A673 (cell line): ENCODE data around the gene GLRA1.

ENCODE experiments used
- EZH2 ChIP-seq: fragments of 200-600 bp; sonication (generic); IDR thresholded peaks from 2 replicates; pipeline ENCODE4 v1.6.1; 2017; ENCODE audit warnings: borderline replicate concordance, low read depth, mild to moderate bottlenecking, mixed read lengths, antibody characterized with exemption, low read length; ENCODE audit not compliant: poor library complexity, severe bottlenecking
- TF ChIP-seq, protein P1 (sequence below): fragments of 300-800, 200-600 bp; sonication (generic); conservative IDR thresholded peaks from 2 replicates; pipeline ENCODE4 v1.5.1; 2017; ENCODE audit warnings: low read depth, mild to moderate bottlenecking, antibody characterized with exemption, low read length, moderate library complexity, mixed read lengths

DNA sequence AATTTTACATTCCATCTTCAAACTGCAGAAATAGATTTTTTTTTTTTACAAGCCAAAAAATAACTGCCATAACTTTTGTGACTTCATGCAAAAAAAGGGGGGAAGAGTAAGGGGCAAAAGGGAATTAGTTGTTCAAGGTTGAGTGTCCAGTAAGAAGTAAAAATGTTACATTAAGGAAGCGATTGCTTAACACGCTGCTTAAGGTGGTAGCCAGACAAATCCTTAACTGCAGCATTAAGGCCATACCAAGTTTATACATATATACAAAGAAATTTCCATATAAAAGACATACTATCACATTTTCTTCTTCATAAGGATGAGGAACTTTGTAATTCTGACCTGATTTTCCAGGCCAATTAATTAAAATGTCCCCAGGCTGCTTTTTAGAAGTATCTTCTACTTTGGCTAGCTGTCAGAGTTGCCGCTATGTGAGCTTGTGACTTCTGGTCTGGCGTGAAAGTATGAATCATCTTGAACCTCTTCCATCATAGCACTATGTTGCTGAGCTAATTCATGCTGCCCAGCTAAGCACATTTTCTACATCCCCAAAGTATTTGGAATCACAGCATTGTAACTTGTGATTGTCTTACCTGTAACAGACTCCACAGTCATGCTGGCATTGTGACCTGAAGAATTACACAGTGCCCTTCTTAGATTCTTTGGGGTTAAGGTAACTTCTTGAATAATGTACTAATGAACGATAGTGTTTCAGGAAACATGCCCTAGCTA, 112.9 kb downstream of the GLRA1 start:
- TF ChIP-seq, protein P1, sequence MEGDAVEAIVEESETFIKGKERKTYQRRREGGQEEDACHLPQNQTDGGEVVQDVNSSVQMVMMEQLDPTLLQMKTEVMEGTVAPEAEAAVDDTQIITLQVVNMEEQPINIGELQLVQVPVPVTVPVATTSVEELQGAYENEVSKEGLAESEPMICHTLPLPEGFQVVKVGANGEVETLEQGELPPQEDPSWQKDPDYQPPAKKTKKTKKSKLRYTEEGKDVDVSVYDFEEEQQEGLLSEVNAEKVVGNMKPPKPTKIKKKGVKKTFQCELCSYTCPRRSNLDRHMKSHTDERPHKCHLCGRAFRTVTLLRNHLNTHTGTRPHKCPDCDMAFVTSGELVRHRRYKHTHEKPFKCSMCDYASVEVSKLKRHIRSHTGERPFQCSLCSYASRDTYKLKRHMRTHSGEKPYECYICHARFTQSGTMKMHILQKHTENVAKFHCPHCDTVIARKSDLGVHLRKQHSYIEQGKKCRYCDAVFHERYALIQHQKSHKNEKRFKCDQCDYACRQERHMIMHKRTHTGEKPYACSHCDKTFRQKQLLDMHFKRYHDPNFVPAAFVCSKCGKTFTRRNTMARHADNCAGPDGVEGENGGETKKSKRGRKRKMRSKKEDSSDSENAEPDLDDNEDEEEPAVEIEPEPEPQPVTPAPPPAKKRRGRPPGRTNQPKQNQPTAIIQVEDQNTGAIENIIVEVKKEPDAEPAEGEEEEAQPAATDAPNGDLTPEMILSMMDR, result no peak
- no peak for TF ChIP-seq EZH2
